NCI-H2171 (cell line): Measurements from ENCODE around the gene ZNF462.
"Not testable (repeated sequence)": the region's sequence is repeated elsewhere in the genome, so short reads cannot be mapped to it uniquely, and the experiment has no call there.

Source experiments
- DNase-seq: peaks from one replicate; lab custom pipeline; 2025; lab: John Stamatoyannopoulos, UW

Gene ZNF462, protein sequence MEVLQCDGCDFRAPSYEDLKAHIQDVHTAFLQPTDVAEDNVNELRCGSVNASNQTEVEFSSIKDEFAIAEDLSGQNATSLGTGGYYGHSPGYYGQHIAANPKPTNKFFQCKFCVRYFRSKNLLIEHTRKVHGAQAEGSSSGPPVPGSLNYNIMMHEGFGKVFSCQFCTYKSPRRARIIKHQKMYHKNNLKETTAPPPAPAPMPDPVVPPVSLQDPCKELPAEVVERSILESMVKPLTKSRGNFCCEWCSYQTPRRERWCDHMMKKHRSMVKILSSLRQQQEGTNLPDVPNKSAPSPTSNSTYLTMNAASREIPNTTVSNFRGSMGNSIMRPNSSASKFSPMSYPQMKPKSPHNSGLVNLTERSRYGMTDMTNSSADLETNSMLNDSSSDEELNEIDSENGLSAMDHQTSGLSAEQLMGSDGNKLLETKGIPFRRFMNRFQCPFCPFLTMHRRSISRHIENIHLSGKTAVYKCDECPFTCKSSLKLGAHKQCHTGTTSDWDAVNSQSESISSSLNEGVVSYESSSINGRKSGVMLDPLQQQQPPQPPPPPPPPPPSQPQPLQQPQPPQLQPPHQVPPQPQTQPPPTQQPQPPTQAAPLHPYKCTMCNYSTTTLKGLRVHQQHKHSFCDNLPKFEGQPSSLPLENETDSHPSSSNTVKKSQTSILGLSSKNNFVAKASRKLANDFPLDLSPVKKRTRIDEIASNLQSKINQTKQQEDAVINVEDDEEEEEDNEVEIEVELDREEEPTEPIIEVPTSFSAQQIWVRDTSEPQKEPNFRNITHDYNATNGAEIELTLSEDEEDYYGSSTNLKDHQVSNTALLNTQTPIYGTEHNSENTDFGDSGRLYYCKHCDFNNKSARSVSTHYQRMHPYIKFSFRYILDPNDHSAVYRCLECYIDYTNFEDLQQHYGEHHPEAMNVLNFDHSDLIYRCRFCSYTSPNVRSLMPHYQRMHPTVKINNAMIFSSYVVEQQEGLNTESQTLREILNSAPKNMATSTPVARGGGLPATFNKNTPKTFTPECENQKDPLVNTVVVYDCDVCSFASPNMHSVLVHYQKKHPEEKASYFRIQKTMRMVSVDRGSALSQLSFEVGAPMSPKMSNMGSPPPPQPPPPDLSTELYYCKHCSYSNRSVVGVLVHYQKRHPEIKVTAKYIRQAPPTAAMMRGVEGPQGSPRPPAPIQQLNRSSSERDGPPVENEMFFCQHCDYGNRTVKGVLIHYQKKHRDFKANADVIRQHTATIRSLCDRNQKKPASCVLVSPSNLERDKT (N-terminal part only)

DNA sequence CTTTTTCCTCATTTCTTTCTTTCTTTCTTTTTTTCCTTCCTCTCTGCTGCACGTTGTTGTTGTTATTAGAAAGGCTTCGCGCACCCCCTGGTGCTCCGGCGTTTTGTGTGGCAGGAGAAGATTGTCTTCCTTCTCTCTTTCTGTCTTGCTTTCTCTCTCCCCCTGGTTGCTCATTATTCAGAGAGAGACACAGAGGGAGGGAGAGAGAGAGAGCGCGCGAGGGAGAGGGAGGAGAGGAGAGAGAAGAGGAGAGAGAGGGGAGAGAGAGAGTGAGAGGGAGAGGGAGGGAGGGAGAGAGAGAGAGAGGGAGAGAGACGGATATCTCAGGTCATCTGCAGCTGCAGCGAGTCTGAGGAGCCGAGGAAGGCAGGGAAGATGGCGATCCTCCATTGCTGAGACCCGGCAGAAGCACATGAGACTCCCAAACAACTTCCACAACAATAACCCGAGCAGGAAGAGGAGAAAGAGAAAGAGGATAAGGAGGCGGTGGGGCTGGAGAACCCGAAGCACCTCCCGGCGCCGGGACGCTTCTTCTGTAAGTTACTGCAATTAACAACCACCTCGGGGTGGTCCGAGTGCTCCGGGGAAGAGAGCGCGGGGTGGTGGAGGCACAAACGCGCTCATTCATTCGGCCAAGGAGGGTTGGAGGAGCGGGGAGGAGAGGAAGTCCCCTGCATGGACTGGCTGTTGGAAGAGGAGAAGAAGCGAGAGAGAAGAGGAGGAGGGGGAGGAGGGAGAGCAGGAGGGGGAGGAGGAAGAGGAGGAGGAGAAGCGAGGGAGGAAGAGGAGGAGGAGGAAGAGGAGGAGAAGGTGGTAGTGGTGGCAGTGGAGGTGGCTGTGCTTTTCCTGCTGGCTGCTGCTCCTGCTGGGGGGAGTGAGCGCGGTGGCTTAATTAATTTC is at the start of gene ZNF462:
TSS of gene ZNF462 (plus strand) at position 346 of the 900 bp plus-strand sequence. CDS start 60,218 bp downstream, outside the sequence.
- peak; percentile 54 for DNase-seq

DNA sequence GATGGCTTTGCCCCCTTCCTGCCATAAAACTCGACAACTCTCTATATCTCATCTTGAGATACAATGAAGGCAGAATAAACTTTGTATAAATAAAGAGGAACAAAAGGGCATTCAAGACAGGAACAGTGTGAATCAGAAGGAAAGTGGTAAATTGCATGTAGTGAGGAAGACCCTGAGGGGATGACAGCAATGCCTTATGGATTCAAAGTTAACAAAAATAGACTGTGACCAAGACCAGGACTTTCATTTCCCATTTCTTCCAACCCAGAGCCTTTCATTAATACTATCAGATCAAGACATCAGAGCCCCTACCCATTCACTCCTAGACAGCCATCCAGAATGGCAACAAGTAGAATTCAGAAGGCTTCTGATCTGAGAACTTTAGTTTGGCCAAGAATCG is 46.4 kb upstream of the ZNF462 start:
- no peak for DNase-seq

DNA sequence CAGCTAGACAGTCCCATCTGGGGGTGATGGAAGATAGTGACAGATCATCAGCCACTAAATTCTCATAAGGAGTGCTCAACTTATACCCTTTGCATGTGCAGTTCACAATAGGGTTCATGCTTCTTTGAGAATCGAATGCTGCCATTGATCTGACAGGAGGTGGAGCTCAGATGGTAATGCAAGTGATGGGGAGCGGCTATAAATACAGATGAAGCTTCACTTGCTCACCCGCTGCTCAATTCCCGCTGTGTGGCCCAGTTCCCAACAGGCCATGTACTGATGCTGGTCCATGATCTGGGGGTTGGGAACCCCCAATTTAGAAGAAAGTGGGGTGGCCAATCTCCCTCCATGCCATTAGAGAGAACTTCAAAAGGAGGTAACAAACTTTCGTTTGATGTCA is 44.9 kb upstream of the ZNF462 start:
- DNase-seq = no peak

DNA sequence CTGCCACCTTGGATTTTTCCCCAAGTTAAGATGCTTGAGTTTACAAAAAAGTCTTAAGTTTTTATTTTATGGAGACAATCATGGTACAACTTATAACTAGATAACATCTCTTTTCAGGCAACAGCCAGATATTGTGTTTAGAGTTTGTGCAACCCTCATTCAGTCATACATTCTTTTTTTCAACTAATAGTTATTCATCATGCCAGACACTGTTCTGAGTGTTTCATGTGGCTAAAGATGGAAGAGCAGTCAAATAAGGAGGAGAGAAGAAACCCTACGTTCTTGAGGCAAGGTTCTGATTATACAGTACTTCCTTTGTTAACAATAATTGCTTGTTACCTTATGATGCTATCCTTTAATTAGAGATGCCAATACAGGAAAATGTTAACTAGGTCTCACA is 42.1 kb upstream of the ZNF462 start:
- no peak for DNase-seq

DNA sequence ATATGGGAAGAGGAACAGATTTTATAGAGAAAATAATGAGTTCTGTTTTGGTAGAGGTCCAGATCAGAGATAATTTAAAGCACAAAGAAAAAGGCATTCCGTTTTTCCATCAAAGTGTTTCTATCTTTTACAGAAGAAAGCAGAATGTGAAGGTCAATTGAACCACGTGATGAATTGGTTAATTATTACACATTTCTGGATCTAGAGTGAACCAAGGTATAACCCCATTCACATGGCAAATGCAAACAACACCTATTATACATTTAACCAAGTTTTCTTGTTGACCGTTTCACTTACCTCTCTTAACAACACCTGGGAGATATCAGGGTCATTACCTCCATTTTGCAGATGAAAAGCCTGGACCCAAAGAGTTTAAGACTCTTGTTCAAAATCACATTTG is 34.9 kb upstream of the ZNF462 start:
- DNase-seq = no peak

DNA sequence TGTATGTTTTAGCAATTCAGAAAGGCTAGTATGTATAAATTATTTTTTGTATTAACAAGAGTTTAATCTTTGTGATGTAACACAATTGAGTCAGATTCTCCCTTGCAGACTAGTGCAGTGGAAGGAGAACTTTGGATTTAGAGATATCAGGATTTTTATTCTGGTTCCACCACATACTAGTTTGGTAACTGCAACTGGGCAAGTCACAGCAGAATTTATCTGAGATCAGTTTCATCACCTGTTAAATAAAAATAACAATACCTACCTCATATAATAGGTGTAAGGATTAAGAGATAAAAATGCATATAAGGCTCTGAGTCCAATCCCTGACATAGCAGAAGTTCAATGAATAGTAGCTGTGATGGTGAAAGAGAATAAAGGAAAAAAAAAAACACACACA is 34.0 kb upstream of the ZNF462 start:
- no peak for DNase-seq

DNA sequence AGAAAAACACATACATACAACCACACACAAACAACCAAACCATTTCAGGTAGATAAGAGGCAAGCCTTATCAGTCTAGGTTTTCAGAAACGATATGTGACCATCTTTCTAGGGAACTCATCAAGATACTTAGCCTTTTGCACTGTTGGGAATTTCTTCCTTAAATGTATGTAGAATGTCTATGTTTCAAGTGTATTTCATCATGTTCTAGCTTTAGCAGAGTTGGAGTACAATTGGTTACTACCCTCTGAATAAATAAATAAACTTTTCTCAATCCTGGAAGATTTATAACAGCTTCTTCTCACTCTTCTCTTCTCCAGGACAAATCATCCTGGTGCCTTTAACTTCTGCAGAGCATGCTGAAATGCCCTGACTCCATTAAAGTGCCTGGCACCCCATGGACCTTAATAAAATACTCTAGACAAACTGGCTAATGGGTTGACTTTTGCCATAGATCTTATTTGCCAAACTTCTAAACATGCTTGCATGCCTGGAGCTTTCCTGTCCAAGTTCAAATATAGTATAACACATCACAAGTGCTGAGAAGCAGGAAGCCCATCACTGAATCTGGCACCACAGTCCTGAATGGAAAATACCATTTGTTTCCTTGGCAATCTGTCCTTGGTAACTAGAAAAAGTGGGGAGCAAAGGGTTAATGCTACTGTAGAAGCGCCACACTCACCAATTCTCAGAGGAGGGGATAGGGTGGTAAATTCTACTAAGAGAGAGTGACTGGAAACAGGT is 33.1 kb upstream of the ZNF462 start:
- no peak for DNase-seq

DNA sequence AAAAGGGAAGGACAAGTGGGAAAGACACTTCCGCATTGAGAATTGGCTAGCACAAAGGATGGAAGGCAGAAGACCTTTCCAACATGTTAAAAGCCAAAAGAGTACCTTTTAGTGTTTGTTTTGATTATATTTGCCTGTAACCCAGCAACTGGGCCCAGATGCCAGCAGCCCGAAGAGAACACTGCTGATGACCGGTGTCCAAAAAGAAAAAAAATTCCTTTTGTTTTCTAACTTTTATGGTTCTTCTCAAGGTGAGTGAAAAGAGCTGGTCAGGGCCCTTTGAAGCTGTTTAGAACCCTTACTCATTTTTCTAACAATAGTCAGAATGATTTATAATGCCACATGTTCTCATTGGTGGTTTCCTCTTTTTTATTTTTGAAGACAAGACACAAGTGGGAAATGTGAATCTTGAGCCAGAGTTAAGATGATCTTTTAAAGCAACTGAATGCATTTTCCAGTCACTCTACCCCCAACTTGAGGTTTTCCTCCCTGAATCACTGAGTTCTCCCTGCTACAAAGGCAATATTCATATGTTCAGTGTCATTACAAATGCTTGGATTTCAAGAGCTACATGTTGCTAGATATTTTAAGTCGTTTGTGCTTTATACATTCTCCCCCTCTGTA is 32.3 kb upstream of the ZNF462 start:
- no peak for DNase-seq

DNA sequence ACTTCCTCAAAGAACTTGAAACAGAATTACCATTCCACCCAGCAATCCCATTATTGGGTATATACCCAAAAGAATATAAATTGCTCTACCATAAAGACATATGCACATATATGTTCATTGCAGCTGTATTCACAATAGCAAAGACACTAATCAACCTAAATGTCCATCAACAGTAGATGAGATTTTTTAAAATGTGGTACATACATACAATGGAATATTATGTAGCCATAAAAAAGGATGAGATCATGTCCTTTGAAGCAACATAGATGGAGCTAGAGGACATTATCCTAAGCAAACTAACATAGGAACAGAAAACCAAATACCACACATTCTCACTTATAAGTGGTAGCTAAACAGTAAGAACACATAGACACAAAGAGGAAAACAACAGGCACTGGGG is 28.1 kb upstream of the ZNF462 start:
- no peak for DNase-seq

DNA sequence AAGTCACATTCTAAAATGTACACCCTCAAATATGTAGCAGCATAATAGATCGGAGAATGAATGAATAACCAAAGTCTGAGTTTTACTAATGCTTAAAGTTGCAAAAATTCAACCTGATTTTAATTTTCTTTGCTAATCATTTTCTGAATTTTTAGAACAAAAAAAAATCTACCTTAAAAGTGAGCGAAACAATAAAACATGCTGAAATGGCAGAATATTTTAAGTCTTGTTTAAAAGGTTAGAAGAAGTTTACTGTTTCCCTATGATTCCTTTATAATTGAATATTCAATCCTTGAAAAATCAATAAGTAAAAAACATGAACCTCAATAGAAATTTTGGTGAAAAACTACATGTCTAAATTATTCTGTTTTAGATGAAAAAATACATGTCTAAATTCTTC is 27.1 kb upstream of the ZNF462 start:
- DNase-seq = no peak

DNA sequence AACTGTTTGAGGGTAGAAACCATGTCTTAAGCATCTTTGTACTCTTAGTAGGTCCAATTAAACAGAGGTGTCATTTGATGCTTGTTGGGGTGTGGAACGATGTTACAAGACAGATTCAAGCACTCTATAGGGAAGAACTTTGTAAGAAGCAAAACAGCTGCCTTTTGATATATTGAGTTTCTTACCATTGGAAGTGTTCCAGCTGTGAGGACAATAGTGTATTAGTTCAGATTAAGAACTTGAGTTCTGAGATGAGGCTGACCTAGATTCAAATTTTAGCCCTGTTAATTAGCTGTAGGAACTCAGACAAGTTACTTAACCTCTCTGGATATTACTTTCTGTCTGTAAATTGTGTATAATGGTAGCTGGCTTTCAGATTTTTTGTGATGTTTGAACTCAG is 19.6 kb upstream of the ZNF462 start:
- DNase-seq = no peak

DNA sequence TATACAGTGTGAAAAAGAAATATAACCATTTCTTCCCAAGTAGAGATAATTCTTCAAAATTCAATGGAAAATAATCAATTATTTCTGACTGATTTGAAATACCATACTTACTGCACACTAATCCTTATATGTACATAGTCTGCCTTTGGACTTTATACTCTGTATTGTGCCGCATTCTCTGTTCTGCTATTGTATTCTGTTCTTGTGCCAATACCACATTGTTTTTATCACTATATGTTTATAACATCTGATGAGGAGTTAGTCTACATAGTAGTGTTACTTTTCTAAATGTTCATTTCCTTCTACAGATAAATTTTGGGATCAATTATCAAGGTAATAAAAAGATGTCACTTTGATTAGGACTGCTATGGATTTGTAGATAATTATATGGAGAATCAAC is 16.7 kb upstream of the ZNF462 start:
- no peak for DNase-seq

DNA sequence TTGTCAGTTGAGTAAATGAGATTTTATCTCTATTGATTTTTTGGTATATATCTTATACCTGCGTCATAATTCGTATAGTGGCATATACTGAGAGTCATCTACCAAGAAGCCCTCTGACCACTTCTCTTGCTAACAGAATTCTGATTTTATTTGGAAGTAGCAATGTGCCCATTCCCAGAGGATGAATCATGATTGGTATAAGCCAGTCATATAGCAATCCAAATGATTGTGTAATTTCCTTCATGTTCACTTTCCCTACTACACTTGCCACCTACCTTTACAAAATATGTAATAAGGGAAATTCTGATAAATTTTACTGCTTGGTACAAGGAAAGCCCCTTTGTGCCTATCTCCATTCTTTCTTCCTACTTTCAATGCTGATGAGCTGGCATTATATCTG is 16.1 kb upstream of the ZNF462 start:
- no peak for DNase-seq

DNA sequence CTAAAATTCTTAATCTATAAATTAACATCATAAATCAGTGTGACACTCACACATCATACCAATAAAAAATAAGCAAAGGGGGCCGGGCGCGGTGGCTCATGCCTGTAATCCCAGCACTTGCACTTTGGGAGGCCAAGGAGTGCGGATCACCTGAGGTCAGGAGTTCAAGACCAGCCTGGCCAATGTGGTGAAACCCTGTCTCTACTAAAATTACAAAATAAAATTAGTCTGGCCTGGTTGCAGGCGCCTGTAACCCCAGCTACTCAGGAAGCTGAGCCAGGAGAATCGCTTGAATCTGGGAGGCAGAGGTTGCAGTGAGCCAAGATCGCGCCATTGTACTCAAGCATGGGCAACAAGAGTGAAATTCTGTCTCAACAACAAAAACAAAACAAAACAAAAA is 11.3 kb upstream of the ZNF462 start:
- not testable (repeated sequence) for DNase-seq

DNA sequence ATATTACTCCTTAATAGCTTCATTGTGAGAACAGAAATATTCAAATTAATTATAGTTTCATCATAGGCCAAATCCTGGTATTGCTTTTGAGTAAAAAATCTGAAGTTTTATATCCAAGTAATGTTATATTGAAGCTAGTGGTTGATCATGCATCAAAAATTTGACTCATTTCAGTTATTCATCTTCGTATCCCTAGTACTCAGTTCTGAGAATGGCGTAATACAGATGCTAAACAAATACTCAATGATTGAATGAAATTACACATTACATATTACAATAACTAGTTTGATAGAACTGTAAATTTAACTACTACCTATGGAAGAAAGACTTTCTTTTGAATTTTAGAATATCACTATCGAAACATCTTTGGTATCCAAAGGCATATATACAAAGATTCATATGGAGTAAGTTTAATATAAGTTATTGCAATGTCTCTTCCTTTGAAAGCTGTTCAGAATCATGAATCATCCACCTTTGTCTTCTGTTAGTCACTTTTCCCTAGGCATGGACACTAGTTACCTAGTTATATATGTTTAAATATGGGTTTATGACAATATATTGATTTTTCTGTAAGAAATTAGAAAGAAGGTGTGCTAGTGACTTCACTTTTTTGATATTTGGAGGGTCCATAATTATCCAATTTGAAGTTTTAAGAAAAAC is 5.0 kb upstream of the ZNF462 start:
- DNase-seq = no peak

DNA sequence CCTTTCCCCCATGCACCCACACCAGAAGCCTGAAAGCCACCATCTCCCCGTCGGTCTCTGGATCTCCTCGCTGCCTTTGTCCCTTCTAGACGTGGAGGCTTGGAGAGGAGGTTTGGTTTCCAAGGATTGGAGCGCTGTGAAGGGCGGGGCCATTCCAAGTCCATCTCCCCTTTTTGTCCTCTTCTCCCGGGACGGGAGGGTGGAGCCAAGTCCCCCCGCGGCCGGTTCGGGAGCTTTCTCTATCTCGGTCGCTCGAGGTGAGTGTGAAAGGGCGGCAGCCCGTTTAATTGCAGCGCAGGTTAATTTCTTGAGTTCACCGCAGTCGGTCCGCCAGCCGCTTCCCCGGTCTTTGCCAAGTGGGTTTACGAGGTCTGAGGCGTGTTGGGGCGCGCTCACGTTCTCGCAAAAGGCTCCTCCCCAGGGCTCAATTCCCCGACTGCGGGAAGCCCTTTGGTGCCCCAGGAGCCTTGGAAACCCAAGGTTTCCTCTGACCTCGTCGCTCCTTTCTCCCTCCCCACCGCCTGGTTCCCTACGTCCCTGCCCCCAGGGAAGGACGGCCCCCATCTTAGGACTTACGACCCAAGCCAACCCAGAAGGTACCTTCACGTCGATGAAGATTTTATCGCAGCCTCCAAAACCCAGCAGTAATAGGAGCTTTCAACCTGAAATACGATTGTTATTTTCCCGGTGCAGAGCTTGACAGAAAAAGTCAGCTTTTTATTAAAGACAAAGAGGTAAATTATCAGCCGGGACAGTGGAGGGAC is 2.8 kb upstream of the ZNF462 start:
- DNase-seq = peak; percentile 71

DNA sequence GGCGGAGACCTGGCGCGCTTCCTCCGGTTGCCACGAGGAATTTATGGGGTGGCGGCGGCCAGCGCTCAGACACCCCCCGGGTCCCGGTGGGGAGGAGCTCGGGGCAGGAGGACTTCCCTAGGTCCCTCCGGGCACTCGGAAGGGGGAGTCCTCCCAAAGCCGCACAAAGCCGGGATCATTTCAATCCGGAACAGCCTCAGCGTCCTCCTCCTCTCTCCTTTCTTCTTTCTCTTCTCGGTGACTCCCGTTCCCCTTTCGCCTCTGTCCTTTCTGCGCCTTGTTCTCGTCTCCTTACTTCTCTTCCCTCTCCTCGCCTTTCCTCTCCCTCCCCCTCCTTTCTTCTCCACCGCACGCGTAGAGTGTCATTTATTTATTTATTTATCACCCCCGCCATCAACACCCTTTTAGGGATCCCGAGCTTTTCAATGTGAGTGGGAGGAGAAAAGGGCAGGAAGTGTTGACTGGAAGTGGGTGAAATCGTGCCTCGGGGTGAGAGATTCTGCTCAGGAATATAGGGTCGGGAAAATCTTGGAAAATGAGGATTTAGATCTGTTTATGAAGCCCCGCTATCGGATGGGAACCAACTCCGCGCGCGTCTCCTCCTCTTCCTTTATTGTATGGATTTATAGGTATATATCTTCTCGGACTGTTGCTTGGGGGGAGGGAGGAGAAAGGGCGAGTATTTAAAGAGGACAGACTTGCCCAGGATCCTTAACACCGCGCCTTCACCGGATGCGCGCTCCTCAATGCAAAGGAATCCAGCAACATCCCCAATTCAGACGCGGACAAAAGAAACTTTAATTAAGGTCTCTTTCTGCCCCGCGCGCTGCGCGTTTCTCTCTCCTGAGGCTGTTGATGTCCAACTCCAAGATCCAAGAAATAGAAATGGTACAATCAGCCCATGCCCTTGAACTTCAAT is 2.0 kb upstream of the ZNF462 start:
- DNase-seq = peak; percentile 51

DNA sequence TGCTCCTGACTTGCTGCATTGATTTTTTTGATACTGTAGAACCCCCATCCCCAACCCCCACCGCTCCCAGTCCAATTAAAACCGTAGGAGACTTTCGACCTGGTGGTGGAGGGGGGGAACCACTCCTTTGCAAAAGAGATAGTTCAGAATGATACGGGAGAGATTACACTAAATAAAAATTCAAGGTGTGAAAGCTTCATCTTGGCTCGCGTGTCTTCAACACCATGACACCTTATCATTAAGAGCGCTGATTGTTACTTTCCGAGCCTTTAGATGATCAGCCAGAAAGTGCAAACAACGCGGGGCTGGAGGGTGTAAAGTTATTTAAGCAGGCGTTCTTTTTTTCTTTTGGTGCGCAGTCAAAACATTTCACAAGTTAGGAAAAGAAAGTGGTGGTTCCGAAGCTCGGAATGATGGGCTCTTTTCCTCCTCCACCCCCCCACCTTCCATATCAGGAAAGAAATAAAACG is 1.3 kb upstream of the ZNF462 start:
- DNase-seq = peak; percentile 19
